COLO668 (cell line): ENCODE results near the gene AMY2B.
"Not testable (repeated sequence)": the region's sequence is repeated elsewhere in the genome, so short reads cannot be mapped to it uniquely, and the experiment has no call there.

Experiments
- DNase-seq: peaks from one replicate; lab custom pipeline; 2025; ENCODE audit not compliant: unreplicated experiment; lab: John Stamatoyannopoulos, UW

The AMY2B gene

GRCh38 chr1:103616994-103617477, 45.6 kb downstream of the AMY2B start, which contains the start of gene AMY2A:
TSS of gene AMY2A (plus strand) at chr1:103617427. CDS start at chr1:103617441, 14 bp downstream.
- DNase-seq, result not testable (repeated sequence)

GRCh38 chr1:103627436-103627835, 56.0 kb downstream of the AMY2B start:
- not testable (repeated sequence) for DNase-seq
